ENCODE data around the gene FAM3B. TPM values are rescaled to one million over a fixed set of nuclear protein-coding genes. Genes with fewer than 3 reads are reported as not detected.

Gene FAM3B
- total and polyA plus RNA-seq, 2 of the 4 experiments (the other 2 are of a cell fraction) = not detected

- Histone ChIP-seq H3K4ac (ENCODE audit: low read depth, low read length) (no peak overlapping the region), H3K27ac (ENCODE audit: insufficient read depth, low read length) (no peak overlapping the region), H3K79me1 (ENCODE audit: low read depth in 1 of 2, low read length in 2 of 2) (no peaks in the 10 kb centered on the region), H3K9me3 (ENCODE audit: control insufficient read depth, insufficient read depth, low read length) (no peaks in the 10 kb centered on the region), H3K9ac (ENCODE audit: low read depth, low read length) (no peak overlapping the region), H4K8ac (ENCODE audit: low read depth in 2 of 2, low read length in 2 of 2) (no peak overlapping the region), H3K36me3 (ENCODE audit: control insufficient read depth, insufficient read depth, low read length) (no peaks in the 10 kb centered on the region), H2BK120ac (ENCODE audit: low read depth, low read length) (no peak overlapping the region), H3K23ac (ENCODE audit: low read depth, low read length) (no peak overlapping the region), H3K56ac (ENCODE audit: extremely low read depth, insufficient read depth, low read length) (no peak overlapping the region), H4K20me1 (ENCODE audit: insufficient read depth, low read length) (no peaks in the 10 kb centered on the region), H3K27me3 (ENCODE audit: control insufficient read depth, insufficient read depth, low read length) (peaks cover 32% of the 10 kb centered on the region), H4K5ac (ENCODE audit: low read depth, low read length) (no peak overlapping the region), H3K18ac (ENCODE audit: low read depth, low read length) (no peak overlapping the region), H3K4me1 (ENCODE audit: control insufficient read depth, insufficient read depth, low read length) (no peaks in the 10 kb centered on the region), H3K4me2 (ENCODE audit: low read depth, low read length) (no peak overlapping the region), H2BK5ac (ENCODE audit: low read depth, low read length, poor library complexity, severe bottlenecking) (no peak overlapping the region), H3K4me3 (ENCODE audit: insufficient read depth, low read depth, low read length) (no peak overlapping the region), H2AK5ac (ENCODE audit: low read depth, low read length) (no peak overlapping the region), H2AFZ (replicated peaks; ENCODE audit: low read length, poor library complexity) (no peak overlapping the region), H3K9me1 (ENCODE audit: insufficient read depth, low read length) (no peaks in the 10 kb centered on the region), H2BK20ac (ENCODE audit: low read depth, low read length) (no peak overlapping the region), H2AK9ac (replicated peaks; ENCODE audit: low read depth, low read length, poor library complexity) (no peak overlapping the region), H3K14ac (replicated peaks; ENCODE audit: low read depth, low read length) (no peak overlapping the region), H2BK15ac (ENCODE audit: low read depth, low read length) (no peak overlapping the region), H4K91ac (ENCODE audit: insufficient read depth, low read depth, low read length) (no peak overlapping the region)
- dilution Hi-C loops (cut with HindIII; ENCODE audit: low sequenced_read_pairs, unreplicated experiment) (no loop called here), in situ Hi-C loops (cut with MboI; ENCODE audit: low sequenced_read_pairs) (no loop called here), intact Hi-C loops (cut with micrococcal nuclease) (no loop called here)
- DNase-seq (no peak), ATAC-seq (ENCODE audit: low read depth) (no peak)
- 87% methylated on average over 6 of the region's 20 CpGs; no CpG with 5 or more reads in 1 of the 2 experiments for WGBS, 2 experiments (ENCODE audit: extremely low coverage in 2 of 2, insufficient read length in 1 of 2)
- no peak for TF ChIP-seq RFX5 (IDR thresholded peaks at IDR 0.05; ENCODE audit: low read depth, low read length)
- TF ChIP-seq, protein P1, sequence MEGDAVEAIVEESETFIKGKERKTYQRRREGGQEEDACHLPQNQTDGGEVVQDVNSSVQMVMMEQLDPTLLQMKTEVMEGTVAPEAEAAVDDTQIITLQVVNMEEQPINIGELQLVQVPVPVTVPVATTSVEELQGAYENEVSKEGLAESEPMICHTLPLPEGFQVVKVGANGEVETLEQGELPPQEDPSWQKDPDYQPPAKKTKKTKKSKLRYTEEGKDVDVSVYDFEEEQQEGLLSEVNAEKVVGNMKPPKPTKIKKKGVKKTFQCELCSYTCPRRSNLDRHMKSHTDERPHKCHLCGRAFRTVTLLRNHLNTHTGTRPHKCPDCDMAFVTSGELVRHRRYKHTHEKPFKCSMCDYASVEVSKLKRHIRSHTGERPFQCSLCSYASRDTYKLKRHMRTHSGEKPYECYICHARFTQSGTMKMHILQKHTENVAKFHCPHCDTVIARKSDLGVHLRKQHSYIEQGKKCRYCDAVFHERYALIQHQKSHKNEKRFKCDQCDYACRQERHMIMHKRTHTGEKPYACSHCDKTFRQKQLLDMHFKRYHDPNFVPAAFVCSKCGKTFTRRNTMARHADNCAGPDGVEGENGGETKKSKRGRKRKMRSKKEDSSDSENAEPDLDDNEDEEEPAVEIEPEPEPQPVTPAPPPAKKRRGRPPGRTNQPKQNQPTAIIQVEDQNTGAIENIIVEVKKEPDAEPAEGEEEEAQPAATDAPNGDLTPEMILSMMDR (conservative IDR thresholded peaks at IDR 0.05; ENCODE audit: low read depth, low read length) = no peak
- no peak for TF ChIP-seq MAZ (IDR thresholded peaks at IDR 0.05; ENCODE audit: borderline replicate concordance, low read depth, low read length)
- TF ChIP-seq CHD1 (IDR thresholded peaks at IDR 0.05; ENCODE audit: low read depth, low read length) = no peak
- TF ChIP-seq POLR2A (IDR thresholded peaks at IDR 0.05; ENCODE audit: low read depth, low read length) = no peak
- TF ChIP-seq, protein P2, sequence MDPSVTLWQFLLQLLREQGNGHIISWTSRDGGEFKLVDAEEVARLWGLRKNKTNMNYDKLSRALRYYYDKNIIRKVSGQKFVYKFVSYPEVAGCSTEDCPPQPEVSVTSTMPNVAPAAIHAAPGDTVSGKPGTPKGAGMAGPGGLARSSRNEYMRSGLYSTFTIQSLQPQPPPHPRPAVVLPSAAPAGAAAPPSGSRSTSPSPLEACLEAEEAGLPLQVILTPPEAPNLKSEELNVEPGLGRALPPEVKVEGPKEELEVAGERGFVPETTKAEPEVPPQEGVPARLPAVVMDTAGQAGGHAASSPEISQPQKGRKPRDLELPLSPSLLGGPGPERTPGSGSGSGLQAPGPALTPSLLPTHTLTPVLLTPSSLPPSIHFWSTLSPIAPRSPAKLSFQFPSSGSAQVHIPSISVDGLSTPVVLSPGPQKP (IDR thresholded peaks at IDR 0.05; ENCODE audit: borderline replicate concordance, low read depth, low read length) = no peak
- TF ChIP-seq RAD21 (IDR thresholded peaks at IDR 0.05; ENCODE audit: low read length) = no peak
- TF ChIP-seq SMC3 (IDR thresholded peaks at IDR 0.05; ENCODE audit: low read depth, low read length) = no peak
- no peak for TF ChIP-seq MAFK (IDR thresholded peaks at IDR 0.05; ENCODE audit: low read depth, low read length)
- no peak for TF ChIP-seq MXI1 (IDR thresholded peaks at IDR 0.05; ENCODE audit: borderline replicate concordance, low read depth, low read length)
- TF ChIP-seq NFE2L2 (IDR thresholded peaks at IDR 0.05; ENCODE audit: low read depth, low read length) = no peak
- TF ChIP-seq CEBPB (IDR thresholded peaks at IDR 0.05; ENCODE audit: low read depth, low read length) = no peak
- no peak for TF ChIP-seq BHLHE40 (IDR thresholded peaks at IDR 0.05; ENCODE audit: low read depth, low read length)
- no peak for TF ChIP-seq USF2 (IDR thresholded peaks at IDR 0.05; ENCODE audit: low read depth, low read length)
- no peak for TF ChIP-seq FOS (IDR thresholded peaks at IDR 0.05; ENCODE audit: low read depth, low read length)
- TF ChIP-seq RCOR1 (IDR thresholded peaks at IDR 0.05; ENCODE audit: insufficient replicate concordance, low read length) = no peak
- ChIA-PET CTCF (no interaction called here), POLR2A (ENCODE audit: unreplicated experiment) (no interaction called here)
- no TSS peak for BruUV-seq (replicated peaks)
Measured at GRCh38 chr21:41321211-41321907, 4.8 kb downstream of the FAM3B start.

All from IMR-90 (cell line).